Fibroblast of villous mesenchyme (primary cell): ENCODE results near the gene FGF5. TPM values are rescaled to one million over a fixed set of nuclear protein-coding genes. Genes with fewer than 3 reads are reported as not detected.

Source experiments
- DNase-seq: peaks from one replicate; pipeline ENCODE4 v3.0.0-alpha.2; 2010; ENCODE audit warnings: low read depth
- H3K4me3 ChIP-seq: 2 replicates; pipeline ENCODE4 v1.5.1; 2011; ENCODE audit warnings: low read depth, mild to moderate bottlenecking, low read length
- total RNA-seq: library from RNA; depleted of rRNA; stranded (reverse); fragments of >200 nt; gene quantifications from 2 replicates; pipeline ENCODE4 v1.2.3, GENCODE V29; 2012
- TF ChIP-seq, protein P1 (sequence below): IDR thresholded peaks from 2 replicates; pipeline ENCODE4 v1.5.1; 2012; ENCODE audit warnings: low read depth, mild to moderate bottlenecking, low read length; ENCODE audit not compliant: insufficient read depth

The FGF5 gene
- total RNA-seq, 1 donor, result 5.2 TPM

GRCh38 chr4:80228460-80228859 is 38.0 kb upstream of the FGF5 start:
- H3K4me3 ChIP-seq, result no peak overlapping the region
- no peak for DNase-seq
- TF ChIP-seq, protein P1, sequence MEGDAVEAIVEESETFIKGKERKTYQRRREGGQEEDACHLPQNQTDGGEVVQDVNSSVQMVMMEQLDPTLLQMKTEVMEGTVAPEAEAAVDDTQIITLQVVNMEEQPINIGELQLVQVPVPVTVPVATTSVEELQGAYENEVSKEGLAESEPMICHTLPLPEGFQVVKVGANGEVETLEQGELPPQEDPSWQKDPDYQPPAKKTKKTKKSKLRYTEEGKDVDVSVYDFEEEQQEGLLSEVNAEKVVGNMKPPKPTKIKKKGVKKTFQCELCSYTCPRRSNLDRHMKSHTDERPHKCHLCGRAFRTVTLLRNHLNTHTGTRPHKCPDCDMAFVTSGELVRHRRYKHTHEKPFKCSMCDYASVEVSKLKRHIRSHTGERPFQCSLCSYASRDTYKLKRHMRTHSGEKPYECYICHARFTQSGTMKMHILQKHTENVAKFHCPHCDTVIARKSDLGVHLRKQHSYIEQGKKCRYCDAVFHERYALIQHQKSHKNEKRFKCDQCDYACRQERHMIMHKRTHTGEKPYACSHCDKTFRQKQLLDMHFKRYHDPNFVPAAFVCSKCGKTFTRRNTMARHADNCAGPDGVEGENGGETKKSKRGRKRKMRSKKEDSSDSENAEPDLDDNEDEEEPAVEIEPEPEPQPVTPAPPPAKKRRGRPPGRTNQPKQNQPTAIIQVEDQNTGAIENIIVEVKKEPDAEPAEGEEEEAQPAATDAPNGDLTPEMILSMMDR, result no peak

- H3K4me3 ChIP-seq, result no peak overlapping the region
- TF ChIP-seq, protein P1, result no peak
- DNase-seq, result no peak
Measured at GRCh38 chr4:80229128-80229527, 37.3 kb upstream of the FGF5 start.

DNA sequence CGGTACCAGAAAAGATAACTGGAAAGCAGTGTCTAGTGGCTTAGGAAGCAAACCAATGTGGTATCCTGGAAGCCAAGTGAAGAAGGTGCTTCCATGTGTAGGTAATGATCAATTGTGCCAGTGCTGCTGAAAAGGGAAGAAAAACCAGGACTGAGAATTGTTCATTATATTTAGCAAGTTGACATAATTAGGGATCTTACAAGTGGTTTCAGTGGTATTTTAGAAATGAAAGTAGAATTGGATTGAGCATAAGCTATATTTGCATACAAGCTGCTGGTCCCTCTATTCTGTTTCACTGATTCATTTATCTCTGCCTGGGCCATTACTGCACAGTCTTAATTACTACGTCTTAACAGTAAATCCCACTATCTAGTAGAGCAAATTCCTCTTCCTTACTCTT is 36.9 kb upstream of the FGF5 start:
- no peak for DNase-seq
- no peak overlapping the region for H3K4me3 ChIP-seq
- TF ChIP-seq, protein P1, result no peak

DNA sequence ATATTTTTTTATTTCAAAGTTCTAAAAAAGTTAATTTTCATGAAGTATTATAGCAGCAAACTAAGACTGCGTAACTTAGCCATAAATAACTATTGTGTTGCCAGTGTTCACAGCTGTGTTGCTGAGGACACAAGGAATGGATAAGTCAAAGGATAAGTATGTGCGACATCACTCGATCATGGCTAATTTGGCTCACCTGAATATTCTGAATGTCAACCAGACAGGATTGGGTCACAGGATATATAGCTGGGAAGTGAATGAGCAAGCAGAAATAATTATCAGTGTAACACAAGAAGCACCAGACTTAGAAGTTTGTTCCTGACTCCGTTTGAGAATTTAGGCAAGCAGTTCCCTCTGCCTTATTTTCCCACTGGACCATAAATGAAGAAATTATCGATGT is 35.3 kb upstream of the FGF5 start:
- TF ChIP-seq, protein P1, result no peak
- DNase-seq, result no peak
- H3K4me3 ChIP-seq, result no peak overlapping the region

DNA sequence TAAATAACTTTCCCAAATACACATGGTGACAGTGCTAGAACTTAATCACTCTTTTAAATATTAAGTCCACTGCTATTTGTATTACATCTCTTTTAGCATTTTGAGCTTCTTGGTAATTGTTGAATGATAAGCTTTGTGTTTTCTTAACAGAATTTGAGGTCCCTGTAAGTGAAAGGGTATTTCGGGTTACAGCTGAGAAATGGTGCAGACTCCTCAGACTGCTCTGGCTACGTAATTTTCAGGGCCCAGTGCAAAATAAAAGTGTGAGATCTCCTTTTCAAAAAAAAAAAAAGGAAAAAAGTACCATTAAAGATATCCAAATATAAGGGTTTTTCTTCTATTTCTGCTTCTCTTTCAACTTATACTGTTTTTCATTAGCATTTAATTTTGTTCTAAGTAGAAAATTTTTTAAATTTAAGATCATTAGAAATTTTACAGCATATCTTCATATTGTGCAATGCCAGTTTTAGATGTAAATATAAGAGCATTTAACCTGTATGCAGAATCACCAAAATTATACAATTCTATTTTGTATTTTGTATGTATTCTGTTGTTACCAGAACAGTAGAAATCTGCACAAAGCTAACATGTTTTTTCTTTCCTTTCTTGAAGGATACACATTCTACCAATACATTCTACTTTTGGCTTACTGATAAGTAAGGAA is 33.6 kb upstream of the FGF5 start:
- no peak overlapping the region for H3K4me3 ChIP-seq
- TF ChIP-seq, protein P1, result no peak
- no peak for DNase-seq

DNA sequence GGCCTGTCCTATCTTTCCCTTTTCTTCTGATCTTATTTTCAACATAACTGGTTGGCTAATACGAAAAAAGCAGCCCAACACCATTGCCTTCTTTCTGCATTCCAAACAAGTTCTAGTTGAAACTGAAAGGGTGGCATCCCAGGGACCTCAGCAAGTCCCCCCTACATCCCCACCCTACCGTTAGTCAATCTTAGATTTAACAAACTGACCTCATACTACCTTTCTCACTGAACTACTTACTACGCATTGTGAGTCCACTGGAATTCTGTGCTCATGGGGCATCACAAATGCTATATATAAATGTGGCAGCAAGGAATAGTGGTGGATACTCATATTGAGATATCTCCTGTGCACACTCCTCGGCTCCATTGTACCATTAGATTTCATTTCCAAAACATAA is 33.1 kb upstream of the FGF5 start:
- no peak for DNase-seq
- H3K4me3 ChIP-seq, result no peak overlapping the region
- TF ChIP-seq, protein P1, result no peak

DNA sequence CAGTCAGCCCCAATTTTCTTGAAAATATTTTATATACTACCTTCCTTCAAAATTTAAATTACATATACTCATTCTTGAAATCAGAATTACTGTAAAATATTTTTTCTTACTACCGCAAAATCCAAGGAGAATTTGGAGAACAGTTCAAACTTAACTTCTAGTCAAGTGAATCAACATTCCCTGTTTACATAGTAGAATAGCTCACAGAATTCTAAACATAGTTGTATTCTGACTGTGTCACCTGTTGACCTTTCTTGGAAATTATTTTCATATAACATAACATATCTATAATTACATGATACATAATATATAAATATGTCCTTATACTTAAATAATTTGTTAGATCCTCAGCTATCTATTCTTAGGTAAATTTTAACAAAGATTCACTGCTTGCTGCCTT is 31.0 kb upstream of the FGF5 start:
- no peak overlapping the region for H3K4me3 ChIP-seq
- TF ChIP-seq, protein P1, result no peak
- no peak for DNase-seq
